CD4-positive, CD25-positive, alpha-beta regulatory T cell (primary cell): ENCODE results near the gene TTLL5. TPM values are rescaled to one million over a fixed set of nuclear protein-coding genes. Genes with fewer than 3 reads are reported as not detected.

Source experiments
- ATAC-seq, 2 donors: fragments of 150-1000 bp; cut with Tn5 transposase; one replicate each; pipeline ENCODE4 v1.10.0; 2021; ENCODE audit warnings: low read depth in 2 of 2, moderate number of reproducible peaks in 2 of 2, moderate library complexity in 1 of 2
- DNase-seq, 3 donors: peaks; one replicate each; pipeline versions ENCODE4 v3.0.0 to v3.0.0-alpha.2; 2012 to 2022; ENCODE audit warnings: mixed read lengths in 1 of 3
- H3K27ac ChIP-seq: one replicate; pipeline ENCODE4 v1.7.0; 2013; ENCODE audit warnings: mild to moderate bottlenecking, low read length; ENCODE audit not compliant: insufficient read depth, poor library complexity, severe bottlenecking
- H3K27me3 ChIP-seq: one replicate; pipeline ENCODE4 v1.7.0; 2013; ENCODE audit warnings: low read length; ENCODE audit not compliant: control insufficient read depth, insufficient read depth
- H3K36me3 ChIP-seq: one replicate; pipeline ENCODE4 v1.7.0; 2013; ENCODE audit warnings: mild to moderate bottlenecking, low read length, moderate library complexity; ENCODE audit not compliant: control insufficient read depth, insufficient read depth
- H3K4me1 ChIP-seq: 2 replicates; pipeline ENCODE4 v1.7.0; 2013; ENCODE audit warnings: mild to moderate bottlenecking, low read length; ENCODE audit not compliant: insufficient read depth, control insufficient read depth, poor library complexity, severe bottlenecking
- H3K4me3 ChIP-seq: one replicate; pipeline ENCODE4 v1.7.0; 2013; ENCODE audit warnings: low read depth, mild to moderate bottlenecking, low read length, moderate library complexity
- H3K9me3 ChIP-seq, 2 experiments: 1 replicate in 1 of 2; 2 replicates in 1 of 2; pipeline ENCODE4 v1.7.0; 2013; ENCODE audit warnings: low read length in 2 of 2, mild to moderate bottlenecking in 1 of 2, moderate library complexity in 1 of 2; ENCODE audit not compliant: control insufficient read depth in 2 of 2
- H3K27ac Mint-ChIP-seq, 3 donors: one replicate each; pipeline ENCODE4 v1.8.0; 2020 to 2022; ENCODE audit warnings: mild to moderate bottlenecking in 3 of 3, mixed read lengths in 3 of 3, moderate library complexity in 2 of 3
- H3K27me3 Mint-ChIP-seq: one replicate; pipeline ENCODE4 v1.8.0; 2022; ENCODE audit warnings: mild to moderate bottlenecking, mixed read lengths
- H3K36me3 Mint-ChIP-seq: one replicate; pipeline ENCODE4 v1.8.0; 2020; ENCODE audit warnings: mixed read lengths
- H3K4me1 Mint-ChIP-seq, 4 donors: one replicate each; pipeline ENCODE4 v1.8.0; 2020 to 2022; ENCODE audit warnings: mixed read lengths in 4 of 4, mild to moderate bottlenecking in 1 of 4
- H3K4me3 Mint-ChIP-seq, 4 donors: one replicate each; pipeline ENCODE4 v1.8.0; 2020 to 2022; ENCODE audit warnings: mild to moderate bottlenecking in 4 of 4, mixed read lengths in 4 of 4, moderate library complexity in 3 of 4
- H3K9me3 Mint-ChIP-seq, 7 donors: one replicate each; pipeline ENCODE4 v1.8.0; 2020 to 2022; ENCODE audit warnings: mixed read lengths in 7 of 7, mild to moderate bottlenecking in 3 of 7, moderate library complexity in 2 of 7
- polyA plus RNA-seq, 4 donors: library from polyadenylated mRNA; unstranded; fragments of 300-500 nt; fragmentation: Illumina TruSeq; gene quantifications; one replicate each; pipeline ENCODE4 v1.2.3, GENCODE V29; 2021
- total RNA-seq: library from RNA; stranded (reverse); gene quantifications from one replicate; pipeline ENCODE4 v1.2.3, GENCODE V29; 2022

TTLL5 gene
- total and polyA plus RNA-seq, 5 donors from 2014 or later = 4.9 to 39.2 (median 8.7) TPM

- no peak for DNase-seq
- no peak for ATAC-seq
- Histone ChIP-seq H3K36me3 (peaks cover 7% of the 10 kb centered on the region), H3K27me3 (no peaks in the 10 kb centered on the region), H3K27ac (no peak overlapping the region), H3K4me1 (no peaks in the 10 kb centered on the region), H3K4me3 (no peak overlapping the region), H3K9me3 (no peaks in the 10 kb centered on the region)
- H3K27me3 Mint-ChIP-seq = no peaks in the 10 kb centered on the region
- no peak overlapping the region for H3K27ac Mint-ChIP-seq
- H3K9me3 Mint-ChIP-seq = no peaks in the 10 kb centered on the region
- peaks cover 0 to 3% (median 1%) of the 10 kb centered on the region in 4 donors for H3K4me1 Mint-ChIP-seq
- H3K4me3 Mint-ChIP-seq = no peak overlapping the region
- H3K36me3 Mint-ChIP-seq = peaks cover 36% of the 10 kb centered on the region
Observed at GRCh38 chr14:75822522-75823141, 161.6 kb downstream of the TTLL5 start.

DNA sequence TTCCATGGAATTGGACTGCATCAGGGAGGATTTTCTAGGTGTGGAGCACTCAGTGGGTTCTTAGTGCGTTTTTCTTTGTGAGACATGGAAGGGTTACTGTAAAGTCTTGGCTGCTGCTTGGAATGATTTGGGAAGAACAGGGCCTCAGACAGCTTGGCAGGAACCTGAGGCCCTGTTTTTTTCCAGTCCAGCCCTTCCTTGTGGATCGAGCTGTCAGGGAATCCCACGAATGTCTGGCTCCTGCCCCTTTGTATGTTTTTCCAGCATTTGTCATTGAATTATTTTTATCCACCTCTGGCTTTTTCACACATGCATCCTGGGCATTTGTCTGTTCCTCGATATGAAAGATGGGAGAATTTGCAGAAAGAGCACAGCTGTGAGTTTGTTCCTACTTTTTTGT, 162.3 kb downstream of the TTLL5 start:
- Mint-ChIP-seq H3K36me3 (peaks cover 36% of the 10 kb centered on the region), H3K9me3 (no peaks in the 10 kb centered on the region), H3K27ac (peak overlapping the region in 1 of 3 donors; percentile 55), H3K27me3 (no peaks in the 10 kb centered on the region), H3K4me1 (peaks cover 0 to 3% (median 1%) of the 10 kb centered on the region in 4 donors), H3K4me3 (no peak overlapping the region)
- DNase-seq (no peak), ATAC-seq (no peak)
- Histone ChIP-seq H3K36me3 (peaks cover 7% of the 10 kb centered on the region), H3K4me1 (no peaks in the 10 kb centered on the region), H3K27me3 (no peaks in the 10 kb centered on the region), H3K9me3 (no peaks in the 10 kb centered on the region), H3K27ac (no peak overlapping the region), H3K4me3 (no peak overlapping the region)

- no peak overlapping the region for H3K4me3 ChIP-seq
- DNase-seq = peak in 1 of 3 donors; percentile 18
- peaks cover 36% of the 10 kb centered on the region for H3K36me3 Mint-ChIP-seq
- H3K4me3 Mint-ChIP-seq = no peak overlapping the region
- ATAC-seq = no peak
- H3K4me1 Mint-ChIP-seq = peaks cover 0 to 3% (median 1%) of the 10 kb centered on the region in 4 donors
- no peaks in the 10 kb centered on the region for H3K4me1 ChIP-seq
- no peaks in the 10 kb centered on the region for H3K9me3 Mint-ChIP-seq
- H3K36me3 ChIP-seq = peaks cover 7% of the 10 kb centered on the region
- H3K27me3 ChIP-seq = no peaks in the 10 kb centered on the region
- no peak overlapping the region for H3K27ac ChIP-seq
- H3K27ac Mint-ChIP-seq = peak overlapping the region in 2 of 3 donors; percentile 10 to 66
- H3K9me3 ChIP-seq = no peaks in the 10 kb centered on the region
- no peaks in the 10 kb centered on the region for H3K27me3 Mint-ChIP-seq
Observed at GRCh38 chr14:75824318-75824717, 163.3 kb downstream of the TTLL5 start.

DNA sequence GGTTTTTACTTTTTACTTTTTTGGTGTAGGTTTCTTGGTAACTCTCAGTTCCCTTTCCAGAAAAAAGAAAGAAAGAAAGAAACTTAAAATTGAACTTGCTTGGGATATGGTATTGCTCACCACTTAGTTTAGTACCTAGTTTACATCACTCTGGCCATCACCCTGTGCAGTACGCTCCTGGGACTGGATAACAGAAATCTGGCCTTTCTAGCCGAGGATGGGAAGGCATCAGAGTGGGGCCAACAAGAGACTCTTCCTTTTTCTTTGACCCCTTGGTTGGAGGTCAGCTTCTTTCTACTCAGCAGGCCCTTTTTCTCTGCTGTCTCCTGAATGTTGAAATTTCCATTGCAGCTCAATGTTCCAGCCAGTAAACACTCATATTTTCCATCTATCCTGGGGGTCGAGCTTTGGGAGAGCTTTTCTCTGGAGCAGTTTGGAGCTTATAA, 164.1 kb downstream of the TTLL5 start:
- Mint-ChIP-seq H3K27ac (no peak overlapping the region), H3K27me3 (no peaks in the 10 kb centered on the region), H3K36me3 (peaks cover 33% of the 10 kb centered on the region), H3K4me1 (peaks cover 0 to 3% (median 1%) of the 10 kb centered on the region in 4 donors), H3K9me3 (no peaks in the 10 kb centered on the region), H3K4me3 (peak overlapping the region in 1 of 4 donors; percentile 58)
- Histone ChIP-seq H3K4me3 (no peak overlapping the region), H3K36me3 (peaks cover 5% of the 10 kb centered on the region), H3K4me1 (no peaks in the 10 kb centered on the region), H3K9me3 (no peaks in the 10 kb centered on the region), H3K27ac (no peak overlapping the region), H3K27me3 (no peaks in the 10 kb centered on the region)
- ATAC-seq (no peak), DNase-seq (no peak)

DNA sequence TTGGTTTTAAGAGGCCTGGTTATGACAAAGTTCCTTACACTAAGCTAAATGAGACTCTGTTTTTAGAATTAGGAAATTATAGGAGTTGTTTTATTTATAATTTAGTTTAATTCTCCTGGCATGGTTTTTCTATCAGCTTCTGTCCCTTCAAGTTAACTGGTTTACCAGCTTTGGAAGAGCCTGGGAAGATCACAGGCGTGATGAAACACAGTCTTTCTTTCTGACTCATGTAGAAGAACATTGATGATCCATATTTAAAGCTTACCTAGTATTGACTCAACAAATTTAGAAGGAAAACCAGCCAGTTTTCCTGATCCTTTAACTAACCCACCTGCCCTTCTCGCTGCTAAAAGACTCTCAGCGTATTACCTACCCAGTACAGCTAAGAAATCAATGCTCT, 165.6 kb downstream of the TTLL5 start:
- DNase-seq (no peak), ATAC-seq (no peak)
- H3K4me1 ChIP-seq = peaks cover 3% of the 10 kb centered on the region
- no peak overlapping the region for H3K27ac ChIP-seq
- H3K27me3 ChIP-seq = no peaks in the 10 kb centered on the region
- Mint-ChIP-seq H3K36me3 (peaks cover 19% of the 10 kb centered on the region), H3K4me3 (no peak overlapping the region), H3K27me3 (no peaks in the 10 kb centered on the region), H3K9me3 (no peaks in the 10 kb centered on the region), H3K4me1 (peaks cover 0 to 9% (median 7%) of the 10 kb centered on the region in 4 donors), H3K27ac (no peak overlapping the region)
- H3K9me3 ChIP-seq = no peaks in the 10 kb centered on the region
- H3K4me3 ChIP-seq = no peak overlapping the region
- H3K36me3 ChIP-seq = no peaks in the 10 kb centered on the region

DNA sequence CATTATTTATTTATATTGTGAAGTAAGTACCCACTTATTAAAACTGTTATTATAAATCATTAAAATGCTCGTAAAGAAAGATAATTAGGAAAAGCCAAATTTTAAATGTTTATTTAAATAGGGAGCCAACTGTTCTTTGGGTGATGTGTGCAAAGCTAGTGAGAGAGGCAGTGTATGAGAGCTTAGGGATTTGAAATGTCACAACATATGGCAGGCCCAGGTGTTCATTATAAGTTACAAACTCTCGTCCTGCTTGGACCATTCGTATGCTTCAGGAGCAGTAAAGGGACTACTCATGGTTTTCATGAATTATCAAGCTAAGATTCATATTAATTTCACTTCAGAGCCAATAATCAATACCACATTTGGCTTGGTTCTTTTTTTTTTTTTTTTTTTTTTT, 166.3 kb downstream of the TTLL5 start:
- no peak for ATAC-seq
- H3K9me3 ChIP-seq = no peaks in the 10 kb centered on the region
- DNase-seq = no peak
- H3K36me3 ChIP-seq = no peaks in the 10 kb centered on the region
- H3K27ac ChIP-seq = no peak overlapping the region
- Mint-ChIP-seq H3K9me3 (no peaks in the 10 kb centered on the region), H3K4me3 (no peak overlapping the region), H3K27ac (no peak overlapping the region), H3K36me3 (peaks cover 19% of the 10 kb centered on the region), H3K27me3 (no peaks in the 10 kb centered on the region), H3K4me1 (peaks cover 0 to 16% (median 9%) of the 10 kb centered on the region in 4 donors)
- H3K4me1 ChIP-seq = peaks cover 3% of the 10 kb centered on the region
- H3K4me3 ChIP-seq = no peak overlapping the region
- H3K27me3 ChIP-seq = no peaks in the 10 kb centered on the region

DNA sequence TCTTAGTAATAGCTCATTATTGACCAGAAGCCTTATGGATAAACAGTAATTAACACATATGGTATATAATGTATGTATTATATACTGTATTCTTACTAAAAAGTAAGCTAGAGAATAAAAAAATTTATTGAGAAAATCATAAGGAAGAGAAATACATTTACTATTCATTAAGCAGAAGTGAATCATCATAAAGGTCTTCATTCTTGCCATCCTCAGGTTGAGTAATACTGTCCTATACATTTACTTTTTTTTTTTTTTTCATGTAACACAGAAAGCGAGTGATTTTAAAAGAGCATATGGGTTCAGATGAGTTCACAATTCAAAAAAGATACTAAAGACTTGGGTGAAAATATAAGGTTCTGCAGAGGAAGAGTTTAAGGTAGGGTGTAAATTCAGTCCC, 168.3 kb downstream of the TTLL5 start:
- no peak overlapping the region for H3K4me3 ChIP-seq
- no peaks in the 10 kb centered on the region for H3K27me3 ChIP-seq
- ATAC-seq (no peak), DNase-seq (no peak)
- H3K27ac Mint-ChIP-seq = no peak overlapping the region
- peaks cover 3% of the 10 kb centered on the region for H3K4me1 ChIP-seq
- H3K27ac ChIP-seq = no peak overlapping the region
- peaks cover 4 to 21% (median 14%) of the 10 kb centered on the region in 4 donors for H3K4me1 Mint-ChIP-seq
- no peaks in the 10 kb centered on the region for H3K36me3 ChIP-seq
- no peaks in the 10 kb centered on the region for H3K9me3 ChIP-seq
- peaks cover 21% of the 10 kb centered on the region for H3K36me3 Mint-ChIP-seq
- no peak overlapping the region for H3K4me3 Mint-ChIP-seq
- H3K27me3 Mint-ChIP-seq = no peaks in the 10 kb centered on the region
- H3K9me3 Mint-ChIP-seq = no peaks in the 10 kb centered on the region

GRCh38 chr14:75831455-75831854, 170.4 kb downstream of the TTLL5 start:
- peaks cover 3% of the 10 kb centered on the region for H3K4me1 ChIP-seq
- peak; percentile 58 to 62 for ATAC-seq
- H3K9me3 ChIP-seq = no peaks in the 10 kb centered on the region
- H3K4me1 Mint-ChIP-seq = peaks cover 4 to 21% (median 14%) of the 10 kb centered on the region in 4 donors
- peak overlapping the region in 2 of 3 donors; percentile 11 to 45 for H3K27ac Mint-ChIP-seq
- peaks cover 25% of the 10 kb centered on the region for H3K36me3 Mint-ChIP-seq
- peak overlapping the region in 3 of 4 donors; percentile 6 to 79 (median 52) for H3K4me3 Mint-ChIP-seq
- peaks cover 0 to 3% (median 0%) of the 10 kb centered on the region in 7 donors for H3K9me3 Mint-ChIP-seq
- H3K36me3 ChIP-seq = no peaks in the 10 kb centered on the region
- H3K4me3 ChIP-seq = peak overlapping the region; percentile 28
- no peaks in the 10 kb centered on the region for H3K27me3 ChIP-seq
- H3K27ac ChIP-seq = peak overlapping the region; percentile 17
- H3K27me3 Mint-ChIP-seq = no peaks in the 10 kb centered on the region
- peak; percentile 5 to 81 (median 39) for DNase-seq
